IMR-90 (cell line): ENCODE measurements around the gene CFAP299.

ENCODE experiments used
- CEBPB ChIP-seq: IDR thresholded peaks from 2 replicates; pipeline ENCODE4 v1.6.1; 2012; ENCODE audit warnings: low read depth, low read length, improper control_type of control experiment
- CTCF ChIP-seq: conservative IDR thresholded peaks from 2 replicates; pipeline ENCODE4 v1.5.1; 2012; ENCODE audit warnings: mild to moderate bottlenecking, low read depth, low read length, improper control_type of control experiment
- MXI1 ChIP-seq: IDR thresholded peaks from 2 replicates; pipeline ENCODE4 v1.6.1; 2012; ENCODE audit warnings: low read depth, mild to moderate bottlenecking, low read length, moderate library complexity, borderline replicate concordance
- POLR2A ChIP-seq: IDR thresholded peaks from 2 replicates; pipeline ENCODE4 v1.6.1; 2012; ENCODE audit warnings: mild to moderate bottlenecking, low read depth, low read length
- RFX5 ChIP-seq: IDR thresholded peaks from 2 replicates; pipeline ENCODE4 v1.8.0; 2012; ENCODE audit warnings: low read depth, mild to moderate bottlenecking, low read length, moderate library complexity
- USF2 ChIP-seq: fragments of 150-350 bp; IDR thresholded peaks from 2 replicates; pipeline ENCODE4 v1.6.1; 2017; ENCODE audit warnings: mild to moderate bottlenecking, antibody characterized with exemption, low read length, low read depth

- TF ChIP-seq CTCF: no peak
- no peak for TF ChIP-seq MXI1
- TF ChIP-seq USF2: no peak
- no peak for TF ChIP-seq CEBPB
- TF ChIP-seq POLR2A: no peak
- no peak for TF ChIP-seq RFX5
These were observed 35.5 kb downstream of the CFAP299 start for GRCh38 chr4:80371046-80371445.
